Prostate gland (tissue), 2 donors: ENCODE results near the gene LCN12.

Experiments
- POLR2A ChIP-seq: fragments of 450-650 bp; IDR thresholded peaks from one replicate; pipeline ENCODE4 v1.6.1; 2016; ENCODE audit warnings: antibody characterized with exemption, mild to moderate bottlenecking
- TF ChIP-seq, protein P1 (sequence below), 4 experiments: fragments of 200-600 bp in 2 of 4; fragments of 450-650 bp in 2 of 4; sonication (generic) in 2 of 4; IDR thresholded peaks; 1 replicate in 3 of 4; 2 replicates in 1 of 4; pipeline ENCODE4 v1.5.1; 2016 to 2019; ENCODE audit warnings: antibody characterized with exemption in 4 of 4, mild to moderate bottlenecking in 2 of 4, moderate library complexity in 2 of 4

DNA sequence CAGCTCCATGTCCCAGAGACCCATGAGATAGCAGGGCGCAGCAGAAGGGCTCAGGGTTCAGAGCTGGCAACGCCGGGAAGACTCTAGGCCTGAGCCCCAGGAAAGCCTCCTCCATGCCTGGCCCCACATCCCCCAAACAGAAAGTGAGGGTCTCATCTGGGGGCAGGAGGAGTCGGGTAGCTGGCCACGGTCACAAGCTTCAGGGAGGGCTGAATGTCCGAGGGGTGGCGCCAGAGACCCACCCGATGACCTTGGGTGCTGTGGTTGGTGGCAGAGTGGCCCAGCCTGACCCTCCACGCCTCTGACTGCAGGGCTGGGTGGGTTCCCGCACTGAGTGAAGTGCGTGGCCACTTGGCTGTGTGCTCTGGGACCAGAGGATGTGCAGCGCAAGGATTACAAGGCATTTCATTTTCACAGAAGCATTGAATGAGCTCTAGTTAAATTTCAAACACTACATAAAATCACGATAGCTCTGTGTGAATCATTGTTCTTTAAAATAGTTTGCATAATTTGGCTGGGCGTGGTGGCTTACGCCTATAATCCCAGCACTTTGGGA is 4.0 kb upstream of the LCN12 start:
- TF ChIP-seq, protein P1, sequence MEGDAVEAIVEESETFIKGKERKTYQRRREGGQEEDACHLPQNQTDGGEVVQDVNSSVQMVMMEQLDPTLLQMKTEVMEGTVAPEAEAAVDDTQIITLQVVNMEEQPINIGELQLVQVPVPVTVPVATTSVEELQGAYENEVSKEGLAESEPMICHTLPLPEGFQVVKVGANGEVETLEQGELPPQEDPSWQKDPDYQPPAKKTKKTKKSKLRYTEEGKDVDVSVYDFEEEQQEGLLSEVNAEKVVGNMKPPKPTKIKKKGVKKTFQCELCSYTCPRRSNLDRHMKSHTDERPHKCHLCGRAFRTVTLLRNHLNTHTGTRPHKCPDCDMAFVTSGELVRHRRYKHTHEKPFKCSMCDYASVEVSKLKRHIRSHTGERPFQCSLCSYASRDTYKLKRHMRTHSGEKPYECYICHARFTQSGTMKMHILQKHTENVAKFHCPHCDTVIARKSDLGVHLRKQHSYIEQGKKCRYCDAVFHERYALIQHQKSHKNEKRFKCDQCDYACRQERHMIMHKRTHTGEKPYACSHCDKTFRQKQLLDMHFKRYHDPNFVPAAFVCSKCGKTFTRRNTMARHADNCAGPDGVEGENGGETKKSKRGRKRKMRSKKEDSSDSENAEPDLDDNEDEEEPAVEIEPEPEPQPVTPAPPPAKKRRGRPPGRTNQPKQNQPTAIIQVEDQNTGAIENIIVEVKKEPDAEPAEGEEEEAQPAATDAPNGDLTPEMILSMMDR (IDR thresholded peaks at IDR 0.05): peak in 3 of 4 experiments; percentile 34 to 48 (median 34)
- TF ChIP-seq POLR2A: no peak
